Activated T-cell treated with anti-CD3 and anti-CD28 coated beads for 1 hour (primary cell): ENCODE data around the gene SCN1A.
"Not testable (repeated sequence)": the region's sequence is repeated elsewhere in the genome, so short reads cannot be mapped to it uniquely, and the experiment has no call there.

Experiments used
- DNase-seq: peaks from one replicate; pipeline ENCODE4 v3.0.0-alpha.2; 2020; ENCODE audit warnings: low read depth

The SCN1A gene

GRCh38 chr2:166127217-166128155 is at the start of gene SCN1A:
SCN1A (minus strand) TSS chr2:166128020; CDS start chr2:166073621, 54,399 bp downstream.
- no peak for DNase-seq

GRCh38 chr2:166173263-166173662 is 45.4 kb upstream of the SCN1A start:
- DNase-seq, result no peak

- no peak for DNase-seq
Observed at GRCh38 chr2:166171216-166171615, 43.4 kb upstream of the SCN1A start.

GRCh38 chr2:166170356-166170755 is 42.5 kb upstream of the SCN1A start:
- no peak for DNase-seq

GRCh38 chr2:166167449-166167848 is 39.6 kb upstream of the SCN1A start:
- DNase-seq, result no peak

GRCh38 chr2:166163775-166164174 is 36.0 kb upstream of the SCN1A start:
- DNase-seq, result no peak

- no peak for DNase-seq
Observed at GRCh38 chr2:166158546-166158945, 30.7 kb upstream of the SCN1A start.

GRCh38 chr2:166157578-166157977 is 29.8 kb upstream of the SCN1A start:
- no peak for DNase-seq

- no peak for DNase-seq
Observed at GRCh38 chr2:166156985-166157490, 29.2 kb upstream of the SCN1A start.

- no peak for DNase-seq
Observed at GRCh38 chr2:166155589-166155988, 27.8 kb upstream of the SCN1A start.

GRCh38 chr2:166154685-166155338 is 27.0 kb upstream of the SCN1A start:
- no peak for DNase-seq

- DNase-seq, result no peak
Observed at GRCh38 chr2:166152064-166152463, 24.2 kb upstream of the SCN1A start.

GRCh38 chr2:166148500-166149400 is 20.9 kb upstream of the SCN1A start:
- no peak for DNase-seq

- no peak for DNase-seq
Observed at GRCh38 chr2:166147883-166148282, 20.1 kb upstream of the SCN1A start.

- DNase-seq, result no peak
Observed at GRCh38 chr2:166144071-166144470, 16.3 kb upstream of the SCN1A start.

- no peak for DNase-seq
Observed at GRCh38 chr2:166140932-166141331, 13.1 kb upstream of the SCN1A start.

- no peak for DNase-seq
Observed at GRCh38 chr2:166140475-166140874, 12.7 kb upstream of the SCN1A start.

- not testable (repeated sequence) for DNase-seq
Observed at GRCh38 chr2:166139479-166139878, 11.7 kb upstream of the SCN1A start.

GRCh38 chr2:166138667-166139066 is 10.8 kb upstream of the SCN1A start:
- no peak for DNase-seq

GRCh38 chr2:166138144-166138543 is 10.3 kb upstream of the SCN1A start:
- no peak for DNase-seq

GRCh38 chr2:166137331-166137730 is 9.5 kb upstream of the SCN1A start:
- no peak for DNase-seq

- DNase-seq, result no peak
Observed at GRCh38 chr2:166135849-166136258, 8.0 kb upstream of the SCN1A start.
